ENCODE data around the gene PCED1A. TPM values are rescaled to one million over a fixed set of nuclear protein-coding genes. Genes with fewer than 3 reads are reported as not detected.

PCED1A gene
- total RNA-seq, 4 donors from 2014 or later = 13.8 to 23.2 (median 16.7) TPM

DNA sequence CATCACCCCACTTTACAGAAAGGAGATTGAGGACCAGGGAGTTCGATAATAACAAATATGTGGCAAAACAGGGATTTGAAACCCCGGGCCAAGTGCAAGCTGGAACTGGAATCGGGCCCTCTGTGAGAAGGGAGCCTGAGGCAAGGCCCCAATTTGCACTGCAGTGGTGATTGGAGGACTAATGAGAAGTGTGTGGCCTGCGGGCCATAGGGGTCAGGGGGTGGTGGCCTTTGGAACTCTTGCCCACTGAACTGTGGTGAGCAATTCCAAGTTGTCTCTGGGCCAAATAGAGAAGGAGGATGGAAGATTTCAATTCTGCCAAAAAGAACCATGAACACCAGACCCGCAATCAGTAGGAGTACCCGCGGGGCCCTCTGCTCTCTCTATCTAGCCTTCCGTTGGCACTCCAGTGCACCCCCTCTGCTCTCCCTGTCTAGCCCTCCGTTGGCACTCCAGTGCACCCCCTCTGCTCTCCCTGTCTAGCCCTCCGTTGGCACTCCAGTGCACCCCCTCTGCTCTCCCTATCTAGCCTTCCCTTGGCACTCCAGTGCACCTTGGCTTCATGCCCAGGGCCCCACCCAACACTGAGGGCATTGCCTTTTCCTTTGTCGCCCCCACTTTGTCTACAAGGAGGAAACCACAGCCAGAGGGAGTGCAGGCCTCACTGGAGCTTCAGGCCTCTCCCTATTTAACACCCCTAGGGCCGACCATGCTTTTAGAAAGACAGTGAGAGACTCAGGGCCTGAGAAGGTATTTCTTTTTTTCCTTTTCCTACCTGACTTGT, 26.8 kb upstream of the PCED1A start:
- H3K4me3 ChIP-seq = no peak overlapping the region
- peaks cover 0 to 48% of the 10 kb centered on the region in 2 donors for H3K36me3 ChIP-seq
- TF ChIP-seq CTCF (IDR thresholded peaks at IDR 0.05) (no peak), POLR2A (IDR thresholded peaks at IDR 0.05) (no peak), EP300 (IDR thresholded peaks at IDR 0.05) (no peak), POLR2AphosphoS5 (IDR thresholded peaks at IDR 0.05) (no peak)
- H3K9me3 ChIP-seq = no peaks in the 10 kb centered on the region
- ATAC-seq = no peak
- H3K27me3 ChIP-seq = peaks cover 7% of the 10 kb centered on the region
- no peak overlapping the region for H3K27ac ChIP-seq
- peaks cover 0 to 20% (median 11%) of the 10 kb centered on the region in 3 donors for H3K4me1 ChIP-seq
- WGBS, 2 donors (ENCODE audit: low coverage in 1 of 2) = 70 to 77% methylated on average over 8 of the region's 12 CpGs

- ATAC-seq = no peak
- H3K9me3 ChIP-seq = no peaks in the 10 kb centered on the region
- peaks cover 0 to 58% of the 10 kb centered on the region in 2 donors for H3K36me3 ChIP-seq
- WGBS, 2 donors (ENCODE audit: low coverage in 1 of 2) = 80 to 94% methylated on average over 1 to 3 of the region's 11 CpGs
- no peak for TF ChIP-seq EP300 (IDR thresholded peaks at IDR 0.05)
- peaks cover 0 to 10% (median 3%) of the 10 kb centered on the region in 3 donors for H3K4me1 ChIP-seq
- no peak overlapping the region for H3K4me3 ChIP-seq
- H3K27me3 ChIP-seq = no peaks in the 10 kb centered on the region
- no peak overlapping the region for H3K27ac ChIP-seq
Measured at GRCh38 chr20:2866236-2866635, 25.8 kb upstream of the PCED1A start.

DNA sequence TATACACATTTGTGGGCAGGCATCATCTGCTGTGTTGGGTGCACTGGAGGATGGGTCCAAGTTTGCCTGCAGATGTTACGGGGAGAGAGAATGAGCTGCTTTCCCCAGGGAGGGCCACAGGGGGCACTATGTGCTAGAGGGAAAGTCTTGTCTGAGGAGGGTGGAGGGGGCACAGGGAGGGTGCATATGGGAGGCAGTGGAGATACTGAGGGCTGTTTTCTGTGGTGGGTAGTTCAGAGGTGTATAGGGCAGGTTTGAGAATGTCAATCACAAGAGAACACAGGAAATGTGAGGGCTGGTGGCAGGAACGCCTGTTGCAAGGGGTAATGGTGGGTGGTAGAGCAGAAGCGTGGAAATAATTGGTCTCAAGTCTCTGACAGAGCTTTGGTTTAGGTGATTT, 25.2 kb upstream of the PCED1A start:
- TF ChIP-seq POLR2AphosphoS5 (IDR thresholded peaks at IDR 0.05) (no peak), EP300 (IDR thresholded peaks at IDR 0.05) (no peak), CTCF (IDR thresholded peaks at IDR 0.05) (no peak)
- H3K36me3 ChIP-seq = peaks cover 0 to 65% of the 10 kb centered on the region in 2 donors
- no peak overlapping the region for H3K4me3 ChIP-seq
- no peak for ATAC-seq
- H3K27ac ChIP-seq = no peak overlapping the region
- H3K4me1 ChIP-seq = peaks cover 0 to 4% (median 0%) of the 10 kb centered on the region in 3 donors
- WGBS, 2 donors (ENCODE audit: low coverage in 1 of 2) = 83 to 92% methylated on average over 2 to 3 of the region's 3 CpGs
- H3K27me3 ChIP-seq = no peaks in the 10 kb centered on the region
- no peaks in the 10 kb centered on the region for H3K9me3 ChIP-seq

DNA sequence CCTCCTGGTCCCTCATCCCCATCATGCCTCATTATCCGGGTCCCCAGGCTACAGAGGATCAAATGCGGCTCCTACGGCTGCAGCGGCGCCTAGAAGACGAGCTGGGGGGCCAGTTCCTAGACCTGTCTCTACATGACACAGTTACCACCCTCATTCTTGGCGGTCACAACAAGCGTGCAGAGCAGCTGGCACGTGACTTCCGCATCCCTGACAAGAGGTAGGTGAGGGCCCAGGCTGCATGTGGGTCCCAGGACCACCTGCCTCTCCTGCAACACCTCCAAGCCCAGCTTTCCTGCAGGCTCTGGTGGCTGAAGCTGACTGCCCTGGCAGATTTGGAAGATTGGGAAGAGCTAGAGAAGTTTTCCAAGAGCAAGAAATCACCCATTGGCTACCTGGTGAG, 24.6 kb upstream of the PCED1A start:
- ATAC-seq = no peak
- Histone ChIP-seq H3K4me3 (no peak overlapping the region), H3K27me3 (no peaks in the 10 kb centered on the region), H3K27ac (no peak overlapping the region), H3K4me1 (no peaks in the 10 kb centered on the region), H3K9me3 (no peaks in the 10 kb centered on the region), H3K36me3 (peaks cover 0 to 70% of the 10 kb centered on the region in 2 donors)
- no peak for TF ChIP-seq POLR2A (IDR thresholded peaks at IDR 0.05)
- no peak for TF ChIP-seq EP300 (IDR thresholded peaks at IDR 0.05)
- no peak for TF ChIP-seq CTCF (IDR thresholded peaks at IDR 0.05)
- no peak for TF ChIP-seq POLR2AphosphoS5 (IDR thresholded peaks at IDR 0.05)
- 100% methylated on average over 3 of the region's 10 CpGs; no CpG with 5 or more reads in 1 of the 2 donors for WGBS, 2 donors (ENCODE audit: low coverage in 1 of 2)

DNA sequence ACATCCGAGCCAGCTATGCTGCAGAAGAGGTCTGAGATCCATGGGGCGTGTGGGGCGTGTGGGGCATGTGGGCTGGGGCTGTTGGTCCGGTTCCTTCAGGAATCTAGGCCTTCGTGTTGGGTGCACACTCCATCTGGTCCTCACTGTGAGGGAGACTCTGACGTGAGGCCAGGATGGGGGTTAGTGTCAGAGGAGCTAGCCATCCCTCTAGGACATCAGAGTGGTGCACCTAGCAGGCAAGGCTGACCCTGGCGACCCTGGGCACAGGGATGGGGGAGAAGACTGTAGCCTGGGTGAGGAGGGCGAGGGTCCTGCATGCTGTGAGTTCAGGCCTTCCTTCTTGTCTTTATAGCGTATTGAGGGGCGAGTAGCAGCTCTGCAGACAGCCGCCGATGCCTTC, 24.2 kb upstream of the PCED1A start:
- Histone ChIP-seq H3K36me3 (peaks cover 0 to 73% of the 10 kb centered on the region in 2 donors), H3K27me3 (no peaks in the 10 kb centered on the region), H3K4me1 (peaks cover 0 to under 1% (median 0%) of the 10 kb centered on the region in 3 donors), H3K27ac (no peak overlapping the region), H3K9me3 (no peaks in the 10 kb centered on the region), H3K4me3 (no peak overlapping the region)
- no CpG with 5 or more reads among the region's 12 CpGs for WGBS, 2 donors (ENCODE audit: low coverage in 1 of 2)
- TF ChIP-seq EP300 (IDR thresholded peaks at IDR 0.05) (no peak), CTCF (IDR thresholded peaks at IDR 0.05) (no peak), POLR2A (IDR thresholded peaks at IDR 0.05) (no peak), POLR2AphosphoS5 (IDR thresholded peaks at IDR 0.05) (no peak)
- ATAC-seq = no peak

All from gastroesophageal sphincter (tissue), 4 donors.